HCT116 (cell line): ENCODE data around the gene IL10. TPM values are rescaled to one million over a fixed set of nuclear protein-coding genes. Genes with fewer than 3 reads are reported as not detected.

Experiments used
- ATAC-seq: fragments of 200-7000 bp; cut with Tn5 transposase; 2 replicates; pipeline ENCODE4 v1.9.1; 2020; ENCODE audit warnings: mild to moderate bottlenecking, moderate library complexity
- BruUV-seq: library from RNA; stranded (reverse); fragments of 400-500 nt; replicated peaks from 2 replicates; lab custom pipeline; 2021; lab: Mats Ljungman, UMichigan
- CTCF ChIA-PET: fragments of 300-600 bp; sonication (Branson Sonifier 250); formaldehyde crosslinking; loops from one replicate; lab custom pipeline; 2021; ENCODE audit warnings: antibody characterized with exemption; lab: Charles Lee
- POLR2A ChIA-PET: fragments of 300-600, 350-600 bp; sonication (Branson Sonifier 250); formaldehyde crosslinking; loops from one replicate; lab custom pipeline; 2021; ENCODE audit warnings: antibody characterized with exemption; lab: Charles Lee
- RAD21 ChIA-PET, 2 experiments: fragments of 300-600 bp; sonication (Branson Sonifier 250); formaldehyde crosslinking; loops; one replicate each; lab custom pipeline; 2023; ENCODE audit warnings: low total read pairs in 2 of 2; ENCODE audit not compliant: uncharacterized antibody in 2 of 2, unreplicated experiment in 2 of 2, low non-redundant PET in 1 of 2; lab: Charles Lee
- DNase-seq: peaks from one replicate; pipeline ENCODE4 v3.0.0-alpha.2; 2010; ENCODE audit warnings: low read depth, low spot score
- H2AFZ ChIP-seq: fragments of 200-600 bp; shearing (Covaris generic), sonication (generic); 2 replicates; pipeline ENCODE4 v1.6.1; 2017; ENCODE audit warnings: low read depth, mixed run types, mixed read lengths, antibody characterized with exemption, low read length; ENCODE audit not compliant: poor library complexity, severe bottlenecking
- H3K27ac ChIP-seq: 2 replicates; pipeline ENCODE4 v1.5.1; 2012; ENCODE audit warnings: low read depth, low read length
- H3K27me3 ChIP-seq: fragments of 200-600 bp; sonication (generic); 2 replicates; pipeline ENCODE4 v1.6.1; 2016; ENCODE audit warnings: mixed run types, low read length, mixed read lengths; ENCODE audit not compliant: insufficient read depth
- H3K36me3 ChIP-seq, 2 experiments: fragments of 200-500 bp in 1 of 2; fragments of 200-600 bp in 1 of 2; sonication (Bioruptor generic) in 1 of 2; sonication (generic) in 1 of 2; 2 replicates each; pipeline versions ENCODE4 v1.5.1 to v1.6.1; 2014 to 2016; ENCODE audit warnings: low read length in 2 of 2, inconsistent platforms in 1 of 2, mixed read lengths in 1 of 2, mixed run types in 1 of 2; ENCODE audit not compliant: insufficient read depth in 2 of 2, control insufficient read depth in 1 of 2
- H3K4me1 ChIP-seq, 2 experiments: fragments of 200-600 bp in 1 of 2; sonication (generic) in 1 of 2; 2 replicates each; pipeline versions ENCODE4 v1.5.1 to v1.6.1; 2012 to 2017; ENCODE audit warnings: low read length in 2 of 2, inconsistent platforms in 1 of 2, mild to moderate bottlenecking in 1 of 2, mixed read lengths in 1 of 2, mixed run types in 1 of 2, moderate library complexity in 1 of 2; ENCODE audit not compliant: insufficient read depth in 2 of 2, control insufficient read depth in 1 of 2
- H3K4me2 ChIP-seq: fragments of 200-600 bp; sonication (generic); 2 replicates; pipeline ENCODE4 v1.6.1; 2017; ENCODE audit warnings: mixed run types, low read length, mixed read lengths
- H3K4me3 ChIP-seq, 2 experiments: fragments of 200-600 bp in 1 of 2; sonication (generic) in 1 of 2; replicated peaks in 1 of 2; 2 replicates each; pipeline ENCODE4 v1.5.1; 2011 to 2016; ENCODE audit warnings: low read length in 2 of 2, control low read depth in 1 of 2, low read depth in 1 of 2, mild to moderate bottlenecking in 1 of 2, mixed read lengths in 1 of 2, mixed run types in 1 of 2
- H3K79me2 ChIP-seq: fragments of 200-600 bp; sonication (generic); 2 replicates; pipeline ENCODE4 v1.6.1; 2017; ENCODE audit warnings: mild to moderate bottlenecking, mixed run types, low read length, moderate library complexity, mixed read lengths; ENCODE audit not compliant: insufficient read depth
- H3K9ac ChIP-seq: fragments of 200-600 bp; sonication (generic); 2 replicates; pipeline ENCODE4 v1.6.1; 2016; ENCODE audit warnings: low read length, mixed read lengths
- H3K9me2 ChIP-seq: fragments of 200-600 bp; sonication (generic), shearing (Covaris generic); 2 replicates; pipeline ENCODE4 v1.6.1; 2017; ENCODE audit warnings: mixed run types, mild to moderate bottlenecking, moderate library complexity; ENCODE audit not compliant: insufficient read depth
- H3K9me3 ChIP-seq, 2 experiments: fragments of 200-500 bp in 1 of 2; fragments of 200-600 bp in 1 of 2; sonication (Bioruptor generic) in 1 of 2; sonication (generic) in 1 of 2; 2 replicates each; pipeline ENCODE4 v1.6.1; 2014 to 2017; ENCODE audit warnings: low read length in 2 of 2, mixed read lengths in 2 of 2, inconsistent platforms in 1 of 2, low read depth in 1 of 2, mild to moderate bottlenecking in 1 of 2, mixed run types in 1 of 2, moderate library complexity in 1 of 2; ENCODE audit not compliant: control insufficient read depth in 1 of 2, insufficient read depth in 1 of 2
- H4K20me1 ChIP-seq: fragments of 200-600 bp; sonication (generic), shearing (Covaris generic); 2 replicates; pipeline ENCODE4 v1.6.1; 2017; ENCODE audit warnings: mixed run types, mild to moderate bottlenecking, moderate library complexity; ENCODE audit not compliant: insufficient read depth
- ATF3 ChIP-seq: IDR thresholded peaks from 2 replicates; pipeline ENCODE4 v1.6.1; 2012
- CBX3 ChIP-seq: IDR thresholded peaks from 2 replicates; pipeline ENCODE4 v1.6.1; 2012; ENCODE audit warnings: low read depth
- CEBPB ChIP-seq: IDR thresholded peaks from 2 replicates; pipeline ENCODE4 v1.6.1; 2012; ENCODE audit warnings: low read depth
- ELF1 ChIP-seq: IDR thresholded peaks from 2 replicates; pipeline ENCODE4 v1.6.1; 2012; ENCODE audit warnings: low read depth, borderline replicate concordance
- EZH2 ChIP-seq: fragments of 200-600 bp; sonication (generic); IDR thresholded peaks from 2 replicates; pipeline ENCODE4 v1.6.1; 2017; ENCODE audit warnings: antibody characterized with exemption, mixed run types
- FOSL1 ChIP-seq: IDR thresholded peaks from 2 replicates; pipeline ENCODE4 v1.6.1; 2012; ENCODE audit warnings: low read depth
- JUND ChIP-seq: IDR thresholded peaks from 2 replicates; pipeline ENCODE4 v1.6.1; 2012
- MAX ChIP-seq: IDR thresholded peaks from 2 replicates; pipeline ENCODE4 v1.6.1; 2012
- POLR2AphosphoS5 ChIP-seq: IDR thresholded peaks from 2 replicates; pipeline ENCODE4 v1.6.1; 2011; ENCODE audit warnings: mild to moderate bottlenecking, low read depth, low read length, moderate library complexity
- RAD21 ChIP-seq: IDR thresholded peaks from 2 replicates; pipeline ENCODE4 v1.6.1; 2012; ENCODE audit warnings: low read depth, mild to moderate bottlenecking
- REST ChIP-seq: IDR thresholded peaks from 2 replicates; pipeline ENCODE4 v1.6.1; 2012; ENCODE audit warnings: low read depth
- SRF ChIP-seq: IDR thresholded peaks from 2 replicates; pipeline ENCODE4 v1.6.1; 2012; ENCODE audit warnings: low read depth
- TCF7L2 ChIP-seq: IDR thresholded peaks from 2 replicates; pipeline ENCODE4 v1.7.0; 2011; ENCODE audit warnings: borderline replicate concordance, inconsistent platforms; ENCODE audit not compliant: insufficient read depth, insufficient read length; ENCODE audit errors: extremely low read depth
- YY1 ChIP-seq: IDR thresholded peaks from 2 replicates; pipeline ENCODE4 v1.6.1; 2011; ENCODE audit warnings: low read length, low read depth, moderate library complexity, mild to moderate bottlenecking; ENCODE audit not compliant: insufficient replicate concordance; ENCODE audit errors: extremely low read depth
- ZBTB33 ChIP-seq: IDR thresholded peaks from 2 replicates; pipeline ENCODE4 v1.6.1; 2011; ENCODE audit warnings: mild to moderate bottlenecking, low read length, moderate library complexity; ENCODE audit not compliant: insufficient replicate concordance; ENCODE audit errors: extremely low read depth
- intact Hi-C: fragments of 100-400 bp; cut with micrococcal nuclease; formaldehyde crosslinking; loops from 2 replicates; pipeline ENCODE4 v1.10.0; 2022
- total RNA-seq: library from RNA; stranded (reverse); gene quantifications from one replicate; pipeline ENCODE4 v1.2.1, GENCODE V29; 2021; ENCODE audit not compliant: unreplicated experiment

The IL10 gene
- total RNA-seq, 1 experiment from 2014 or later, result not detected

GRCh38 chr1:206774093-206774492 lies 1.8 kb upstream of the IL10 start:
- Histone ChIP-seq H3K9ac (no peak overlapping the region), H2AFZ (no peak overlapping the region), H3K9me3 (no peaks in the 10 kb centered on the region), H4K20me1 (no peaks in the 10 kb centered on the region), H3K4me2 (no peak overlapping the region), H3K4me3 (no peak overlapping the region), H3K36me3 (no peaks in the 10 kb centered on the region), H3K27me3 (peaks cover 23% of the 10 kb centered on the region; the same call in 1 of the 2 replicates), H3K9me2 (no peaks in the 10 kb centered on the region), H3K79me2 (no peaks in the 10 kb centered on the region), H3K4me1 (no peaks in the 10 kb centered on the region; a peak in 1 of 4 replicates), H3K27ac (no peak overlapping the region)
- no TSS peak for BruUV-seq
- TF ChIP-seq YY1, result no peak
- no peak for TF ChIP-seq RAD21
- TF ChIP-seq TCF7L2, result no peak
- no peak for TF ChIP-seq JUND
- TF ChIP-seq FOSL1, result no peak
- TF ChIP-seq ATF3, result no peak
- no peak for TF ChIP-seq CBX3
- no peak for TF ChIP-seq CEBPB
- TF ChIP-seq POLR2AphosphoS5, result no peak
- no peak for TF ChIP-seq SRF
- TF ChIP-seq EZH2, result no peak
- no peak for TF ChIP-seq ZBTB33
- no peak for TF ChIP-seq MAX
- TF ChIP-seq ELF1, result no peak
- no peak for TF ChIP-seq REST
- CTCF ChIA-PET, result no interaction called here
- intact Hi-C loops, result no loop called here
- DNase-seq (no peak), ATAC-seq (no peak)
- RAD21 ChIA-PET, result no interaction called here
- POLR2A ChIA-PET, result no interaction called here
